Measurements from ENCODE around the gene ACR.
"Not testable (repeated sequence)": the region's sequence is repeated elsewhere in the genome, so short reads cannot be mapped to it uniquely, and the experiment has no call there.

The ACR gene

GRCh38 chr22:50756949-50757491 is 19.0 kb downstream of the ACR start:
- H3K4me3 ChIP-seq (ENCODE audit: low read length), result peak overlapping the region; percentile 23

- not testable (repeated sequence) for H3K4me3 ChIP-seq (ENCODE audit: low read length)
Observed at GRCh38 chr22:50759597-50760341, 21.8 kb downstream of the ACR start.

GRCh38 chr22:50761829-50762228 is 23.8 kb downstream of the ACR start:
- not testable (repeated sequence) for H3K4me3 ChIP-seq (ENCODE audit: low read length)

GRCh38 chr22:50764288-50764687 is 26.3 kb downstream of the ACR start:
- not testable (repeated sequence) for H3K4me3 ChIP-seq (ENCODE audit: low read length)

- not testable (repeated sequence) for H3K4me3 ChIP-seq (ENCODE audit: low read length)
Observed at GRCh38 chr22:50775132-50775531, 37.1 kb downstream of the ACR start.

GRCh38 chr22:50777631-50778030 is 39.6 kb downstream of the ACR start:
- not testable (repeated sequence) for H3K4me3 ChIP-seq (ENCODE audit: low read length)

- H3K4me3 ChIP-seq (ENCODE audit: low read length), result not testable (repeated sequence)
Observed at GRCh38 chr22:50780244-50780643, 42.2 kb downstream of the ACR start.

GRCh38 chr22:50782253-50782652 is 44.2 kb downstream of the ACR start:
- H3K4me3 ChIP-seq (ENCODE audit: low read length), result not testable (repeated sequence)

- peak within 1 kb of the TSS; percentile 86 for H3K4me3 ChIP-seq (ENCODE audit: low read length)
Observed at GRCh38 chr22:50783033-50783879, 45.3 kb downstream of the ACR start, which contains the start of gene RABL2B. RABL2B (minus strand) TSS chr22:50783636; CDS start chr22:50782294, 1,342 bp downstream.

- peak overlapping the region; percentile 68 for H3K4me3 ChIP-seq (ENCODE audit: low read length)
Observed at GRCh38 chr22:50783880-50784276, 45.9 kb downstream of the ACR start.

GRCh38 chr22:50785289-50785688 is 47.3 kb downstream of the ACR start:
- H3K4me3 ChIP-seq (ENCODE audit: low read length), result not testable (repeated sequence)

- not testable (repeated sequence) for H3K4me3 ChIP-seq (ENCODE audit: low read length)
Observed at GRCh38 chr22:50786936-50787335, 48.9 kb downstream of the ACR start.

Measured in GM08714 (cell line).